HG03571 (cell line): ENCODE results near the gene TSPAN14.

Experiments used
- ATAC-seq: cut with Tn5 transposase; IDR thresholded peaks from one replicate; pipeline ENCODE4 v1.9.1; 2021; ENCODE audit not compliant: unreplicated experiment

TSPAN14 gene

DNA sequence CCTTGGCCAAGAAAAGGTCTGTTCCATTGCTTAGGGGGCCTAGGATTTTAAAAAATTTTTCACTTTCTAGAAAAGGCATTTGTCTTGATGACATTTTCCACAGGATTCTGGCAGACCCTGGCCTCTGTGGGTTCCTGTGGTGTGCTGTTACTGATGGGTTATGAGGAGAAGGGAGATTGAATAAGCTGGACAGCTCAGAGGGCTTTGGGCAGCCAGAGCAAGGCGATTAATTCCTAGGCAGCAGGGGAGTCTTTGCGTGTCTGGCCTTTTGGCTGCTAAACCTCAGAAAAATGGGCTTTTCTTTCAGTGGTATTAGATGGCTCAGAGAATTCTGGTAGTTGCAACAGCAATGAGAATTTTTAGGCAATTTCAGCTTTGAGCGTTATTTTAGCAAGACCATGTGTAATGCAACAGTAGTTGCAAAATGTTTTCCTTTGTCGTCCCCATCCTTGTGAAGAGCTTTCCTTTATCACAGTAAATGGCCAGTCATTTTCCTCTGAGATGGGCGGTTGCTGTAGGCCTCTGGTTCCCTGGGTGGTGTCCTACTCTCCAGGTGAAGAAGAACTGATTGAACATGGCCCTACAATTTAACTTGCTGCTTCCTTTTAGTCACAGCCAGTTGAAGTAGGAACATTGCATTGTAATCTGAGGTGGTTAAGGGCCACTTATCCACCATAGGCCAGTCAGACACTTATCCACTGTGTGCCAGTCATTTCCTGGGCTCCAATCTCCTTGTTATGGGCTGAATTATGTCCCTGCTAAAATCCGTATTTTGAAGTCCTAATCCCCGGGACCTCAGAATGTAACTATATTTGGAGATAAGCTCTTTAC lies 126.7 kb downstream of the TSPAN14 start:
- ATAC-seq: no peak

DNA sequence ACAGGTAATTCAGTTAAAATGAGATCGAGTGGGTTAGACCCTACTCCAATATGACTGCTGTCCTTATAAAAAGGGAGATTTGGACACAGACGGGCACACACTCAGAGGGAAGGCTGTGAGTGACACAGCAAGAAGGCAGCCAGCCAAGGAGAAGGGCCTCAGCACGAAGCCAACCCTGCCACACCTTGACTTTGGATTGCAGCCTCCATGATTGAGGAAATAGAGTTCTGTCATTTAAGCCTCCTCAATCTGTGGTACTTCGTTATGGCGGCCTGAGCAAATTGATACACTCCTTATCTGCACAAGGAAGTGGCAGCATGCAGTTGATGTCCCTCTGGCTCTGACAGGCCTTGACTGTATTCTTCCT lies 127.3 kb downstream of the TSPAN14 start:
- no peak for ATAC-seq

DNA sequence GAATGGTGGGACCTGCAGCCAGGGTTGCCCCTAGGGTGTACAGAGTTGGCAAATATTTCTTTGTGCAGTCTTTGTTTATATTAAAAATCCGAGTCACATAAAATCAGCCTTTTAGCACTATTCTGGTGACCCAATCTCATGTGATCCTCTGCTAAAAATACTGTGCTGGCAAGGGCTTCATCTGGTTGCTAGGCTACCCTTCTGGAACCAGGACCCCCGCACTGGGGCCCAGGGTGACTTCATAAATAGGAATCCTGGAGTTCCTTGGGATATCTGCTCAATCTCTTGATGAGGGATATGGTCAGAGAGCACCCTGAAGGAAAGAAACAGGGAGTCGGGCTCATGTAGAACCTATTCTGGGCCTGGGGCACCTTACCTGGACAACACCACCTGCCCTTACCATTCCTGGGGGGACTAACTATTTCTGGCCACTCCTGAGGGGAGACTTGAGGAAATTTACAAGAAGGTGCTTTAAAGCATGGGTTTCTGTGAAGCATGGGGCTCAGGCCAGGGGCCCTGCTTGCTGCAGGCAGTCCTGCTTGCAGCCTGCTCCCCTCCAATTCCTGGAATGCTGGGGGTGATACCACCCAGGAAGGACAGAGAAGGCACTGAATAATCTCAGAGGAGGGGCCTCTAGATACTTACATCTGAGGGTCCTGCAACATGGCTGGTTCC lies 128.3 kb downstream of the TSPAN14 start:
- ATAC-seq: no peak
